Caco-2 (cell line): ENCODE measurements around the gene TMEM131. TPM values are rescaled to one million over a fixed set of nuclear protein-coding genes. Genes with fewer than 3 reads are reported as not detected.

Experiments used
- BruUV-seq: library from RNA; stranded (reverse); fragments of 400-500 nt; replicated peaks from 2 replicates; lab custom pipeline; 2021; lab: Mats Ljungman, UMichigan
- CTCF ChIA-PET: fragments of 300-600 bp; sonication (Branson Sonifier 250); formaldehyde crosslinking; loops from one replicate; lab custom pipeline; 2022; ENCODE audit warnings: antibody characterized with exemption; lab: Charles Lee
- POLR2A ChIA-PET: fragments of 300-600 bp; sonication (Branson Sonifier 250); formaldehyde crosslinking; loops from one replicate; lab custom pipeline; 2022; ENCODE audit warnings: antibody characterized with exemption; lab: Charles Lee
- DNase-seq, 2 experiments: peaks; one replicate each; pipeline versions ENCODE4 v3.0.0 to v3.0.0-alpha.2; 2020 to 2022
- H3K27me3 ChIP-seq: replicated peaks from 2 replicates; pipeline ENCODE4 v1.6.0; 2011; ENCODE audit warnings: low read length; ENCODE audit not compliant: control insufficient read depth, insufficient read depth
- H3K36me3 ChIP-seq: 2 replicates; pipeline ENCODE4 v1.5.1; 2011; ENCODE audit warnings: low read length; ENCODE audit not compliant: control insufficient read depth, insufficient read depth
- H3K4me1 ChIP-seq: fragments of 250-450 bp; sonication (Bioruptor Pico); 2 replicates; pipeline ENCODE4 v1.5.1; 2020; ENCODE audit warnings: mild to moderate bottlenecking
- H3K4me3 ChIP-seq: 2 replicates; pipeline ENCODE4 v1.5.1; 2011; ENCODE audit warnings: low read depth, mild to moderate bottlenecking, control low read depth, low read length
- H3K9me3 ChIP-seq: fragments of 250-450 bp; sonication (Bioruptor Pico); 2 replicates; pipeline ENCODE4 v1.5.1; 2020; ENCODE audit warnings: mild to moderate bottlenecking, moderate library complexity
- H3K27ac Mint-ChIP-seq: one replicate; pipeline ENCODE4 v1.8.0; 2022; ENCODE audit warnings: mixed read lengths; ENCODE audit not compliant: unreplicated experiment
- H3K27me3 Mint-ChIP-seq: one replicate; pipeline ENCODE4 v1.8.0; 2022; ENCODE audit warnings: mixed read lengths; ENCODE audit not compliant: insufficient read depth, unreplicated experiment
- H3K36me3 Mint-ChIP-seq: one replicate; pipeline ENCODE4 v1.8.0; 2022; ENCODE audit warnings: mild to moderate bottlenecking, mixed read lengths; ENCODE audit not compliant: insufficient read depth, unreplicated experiment
- H3K4me1 Mint-ChIP-seq: one replicate; pipeline ENCODE4 v1.8.0; 2022; ENCODE audit warnings: low read depth, mixed read lengths; ENCODE audit not compliant: unreplicated experiment
- H3K4me3 Mint-ChIP-seq: one replicate; pipeline ENCODE4 v1.8.0; 2022; ENCODE audit warnings: mild to moderate bottlenecking, moderate library complexity, mixed read lengths; ENCODE audit not compliant: unreplicated experiment
- H3K9me3 Mint-ChIP-seq: one replicate; pipeline ENCODE4 v1.8.0; 2022; ENCODE audit warnings: mixed read lengths; ENCODE audit not compliant: unreplicated experiment
- CTCF ChIP-seq, 2 experiments: fragments of 200-600 bp in 1 of 2; IDR thresholded peaks; 1 replicate in 1 of 2; 2 replicates in 1 of 2; pipeline versions ENCODE4 v1.5.1 to v1.8.0; 2011 to 2022; ENCODE audit warnings: antibody characterized with exemption in 1 of 2, control low read depth in 1 of 2, inconsistent platforms in 1 of 2, low read depth in 1 of 2, low read length in 1 of 2, mild to moderate bottlenecking in 1 of 2, moderate library complexity in 1 of 2; ENCODE audit not compliant: insufficient read depth in 1 of 2, severe bottlenecking in 1 of 2, unreplicated experiment in 1 of 2
- intact Hi-C: fragments of 100-400 bp; cut with micrococcal nuclease; formaldehyde crosslinking; loops from one replicate; pipeline ENCODE4 v1.10.0; 2022; ENCODE audit not compliant: unreplicated experiment
- total RNA-seq: library from RNA; stranded (reverse); gene quantifications from 2 replicates; pipeline ENCODE4 v1.2.3, GENCODE V29; 2022

TMEM131 gene
- total RNA-seq, 1 experiment from 2014 or later: 36.3 TPM

GRCh38 chr2:97988722-97989121 lies 7.0 kb downstream of the TMEM131 start:
- H3K4me1 ChIP-seq: peaks cover 10% of the 10 kb centered on the region
- H3K36me3 Mint-ChIP-seq: no peaks in the 10 kb centered on the region
- no peak for TF ChIP-seq CTCF (IDR thresholded peaks at IDR 0.05; ENCODE audit: insufficient read depth in 1 of 2, low read depth in 1 of 2, low read length in 1 of 2, severe bottlenecking in 1 of 2, unreplicated experiment in 1 of 2)
- H3K27ac Mint-ChIP-seq: no peak overlapping the region
- intact Hi-C loops: no loop called here
- no peaks in the 10 kb centered on the region for H3K27me3 ChIP-seq
- H3K9me3 Mint-ChIP-seq: peaks cover 13% of the 10 kb centered on the region
- CTCF ChIA-PET: no interaction called here
- H3K36me3 ChIP-seq: no peaks in the 10 kb centered on the region
- POLR2A ChIA-PET: no interaction called here
- DNase-seq: no peak
- H3K4me3 Mint-ChIP-seq: no peak overlapping the region
- no TSS peak for BruUV-seq
- peaks cover 18% of the 10 kb centered on the region for H3K4me1 Mint-ChIP-seq
- H3K27me3 Mint-ChIP-seq: no peaks in the 10 kb centered on the region
- no peak overlapping the region for H3K4me3 ChIP-seq
- H3K9me3 ChIP-seq: no peaks in the 10 kb centered on the region; the same call in 1 of the 2 replicates

- H3K27me3 ChIP-seq: no peaks in the 10 kb centered on the region
- Mint-ChIP-seq H3K27me3 (no peaks in the 10 kb centered on the region), H3K4me3 (no peak overlapping the region), H3K36me3 (no peaks in the 10 kb centered on the region), H3K9me3 (peaks cover 13% of the 10 kb centered on the region), H3K27ac (no peak overlapping the region), H3K4me1 (peaks cover 15% of the 10 kb centered on the region)
- DNase-seq: no peak
- POLR2A ChIA-PET: no interaction called here
- no TSS peak for BruUV-seq
- CTCF ChIA-PET: no interaction called here
- H3K4me1 ChIP-seq: 0 out of 2 replicates have a peak, but pooled peaks cover 4% of the 10 kb centered on the region
- intact Hi-C loops: no loop called here
- no peaks in the 10 kb centered on the region; the same call in 1 of the 2 replicates for H3K9me3 ChIP-seq
- H3K4me3 ChIP-seq: no peak overlapping the region
- TF ChIP-seq CTCF (IDR thresholded peaks at IDR 0.05; ENCODE audit: insufficient read depth in 1 of 2, low read depth in 1 of 2, low read length in 1 of 2, severe bottlenecking in 1 of 2, unreplicated experiment in 1 of 2): no peak
- no peaks in the 10 kb centered on the region for H3K36me3 ChIP-seq
These were observed 9.8 kb downstream of the TMEM131 start for GRCh38 chr2:97985998-97986397.

- no TSS peak for BruUV-seq
- intact Hi-C loops: no loop called here
- no peak for TF ChIP-seq CTCF (IDR thresholded peaks at IDR 0.05; ENCODE audit: insufficient read depth in 1 of 2, low read depth in 1 of 2, low read length in 1 of 2, severe bottlenecking in 1 of 2, unreplicated experiment in 1 of 2)
- Histone ChIP-seq H3K36me3 (no peaks in the 10 kb centered on the region), H3K27me3 (no peaks in the 10 kb centered on the region), H3K4me1 (0 out of 2 replicates have a peak, but pooled peaks cover 4% of the 10 kb centered on the region), H3K9me3 (no peaks in the 10 kb centered on the region; the same call in 1 of the 2 replicates), H3K4me3 (no peak overlapping the region)
- no peak overlapping the region for H3K27ac Mint-ChIP-seq
- no peak for DNase-seq
- ChIA-PET CTCF (no interaction called here), POLR2A (no interaction called here)
- peaks cover 15% of the 10 kb centered on the region for H3K9me3 Mint-ChIP-seq
- H3K27me3 Mint-ChIP-seq: no peaks in the 10 kb centered on the region
- H3K4me3 Mint-ChIP-seq: no peak overlapping the region
- peaks cover 13% of the 10 kb centered on the region for H3K4me1 Mint-ChIP-seq
- no peaks in the 10 kb centered on the region for H3K36me3 Mint-ChIP-seq
These were observed 12.1 kb downstream of the TMEM131 start for GRCh38 chr2:97983698-97984097.
